ENCODE results near the gene C1QL2. TPM values are rescaled to one million over a fixed set of nuclear protein-coding genes. Genes with fewer than 3 reads are reported as not detected.
A peak's percentile ranks its signal among the peaks of the same experiment; 100 is the strongest.

Gene C1QL2
- total RNA-seq, 1 donor from 2014 or later = not detected

DNA sequence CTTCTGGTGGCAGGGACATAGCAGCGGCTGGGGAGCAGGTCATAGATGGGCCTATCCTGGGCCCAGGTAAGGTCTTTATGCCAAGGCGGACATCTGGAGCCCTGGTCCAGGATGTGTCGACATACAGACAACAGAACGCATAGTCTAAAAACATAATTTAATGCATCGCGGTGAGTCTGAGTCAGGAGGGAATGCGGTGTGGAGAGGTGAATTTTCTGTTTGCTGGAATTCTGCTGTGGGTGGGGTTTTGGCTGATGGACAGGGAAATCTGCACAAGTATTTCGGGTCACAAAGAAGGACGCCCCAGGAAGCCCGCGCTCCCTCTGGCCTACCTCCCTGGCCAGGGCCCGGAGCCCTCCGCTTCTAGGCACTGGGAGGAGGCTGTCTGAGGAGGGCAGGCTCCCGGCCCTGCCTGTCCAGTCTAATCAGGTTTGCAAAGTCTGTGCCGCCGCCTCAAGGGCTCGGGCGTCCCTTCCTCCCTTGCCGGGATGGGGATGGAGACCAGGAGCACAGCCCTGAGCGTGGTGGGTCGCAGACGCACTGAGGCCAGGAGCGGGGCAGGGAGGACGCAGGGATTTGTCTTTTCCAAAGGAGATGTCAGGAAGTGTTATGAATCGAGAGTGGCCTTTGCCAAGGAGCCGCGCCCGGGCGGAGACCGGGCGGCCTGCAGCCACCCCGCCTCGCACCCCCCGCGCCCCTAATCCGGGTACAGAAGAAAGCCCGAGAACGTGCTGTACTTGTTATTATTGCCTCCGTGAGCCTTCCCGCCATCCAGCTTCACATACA is 2.3 kb downstream of the C1QL2 start:
- Mint-ChIP-seq H3K27me3 (ENCODE audit: unreplicated experiment) (peaks cover 17% of the 10 kb centered on the region), H3K36me3 (ENCODE audit: low read depth, unreplicated experiment) (peaks cover 2% of the 10 kb centered on the region), H3K27ac (ENCODE audit: unreplicated experiment) (no peak overlapping the region), H3K4me1 (ENCODE audit: unreplicated experiment) (peaks cover 18% of the 10 kb centered on the region), H3K4me3 (ENCODE audit: unreplicated experiment) (peak overlapping the region; percentile 86), H3K9me3 (ENCODE audit: unreplicated experiment) (no peaks in the 10 kb centered on the region)
- TF ChIP-seq, protein P1, sequence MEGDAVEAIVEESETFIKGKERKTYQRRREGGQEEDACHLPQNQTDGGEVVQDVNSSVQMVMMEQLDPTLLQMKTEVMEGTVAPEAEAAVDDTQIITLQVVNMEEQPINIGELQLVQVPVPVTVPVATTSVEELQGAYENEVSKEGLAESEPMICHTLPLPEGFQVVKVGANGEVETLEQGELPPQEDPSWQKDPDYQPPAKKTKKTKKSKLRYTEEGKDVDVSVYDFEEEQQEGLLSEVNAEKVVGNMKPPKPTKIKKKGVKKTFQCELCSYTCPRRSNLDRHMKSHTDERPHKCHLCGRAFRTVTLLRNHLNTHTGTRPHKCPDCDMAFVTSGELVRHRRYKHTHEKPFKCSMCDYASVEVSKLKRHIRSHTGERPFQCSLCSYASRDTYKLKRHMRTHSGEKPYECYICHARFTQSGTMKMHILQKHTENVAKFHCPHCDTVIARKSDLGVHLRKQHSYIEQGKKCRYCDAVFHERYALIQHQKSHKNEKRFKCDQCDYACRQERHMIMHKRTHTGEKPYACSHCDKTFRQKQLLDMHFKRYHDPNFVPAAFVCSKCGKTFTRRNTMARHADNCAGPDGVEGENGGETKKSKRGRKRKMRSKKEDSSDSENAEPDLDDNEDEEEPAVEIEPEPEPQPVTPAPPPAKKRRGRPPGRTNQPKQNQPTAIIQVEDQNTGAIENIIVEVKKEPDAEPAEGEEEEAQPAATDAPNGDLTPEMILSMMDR (IDR thresholded peaks at IDR 0.05; ENCODE audit: unreplicated experiment) = no peak
- DNase-seq (ENCODE audit: low spot score) = peak; percentile 33

DNA sequence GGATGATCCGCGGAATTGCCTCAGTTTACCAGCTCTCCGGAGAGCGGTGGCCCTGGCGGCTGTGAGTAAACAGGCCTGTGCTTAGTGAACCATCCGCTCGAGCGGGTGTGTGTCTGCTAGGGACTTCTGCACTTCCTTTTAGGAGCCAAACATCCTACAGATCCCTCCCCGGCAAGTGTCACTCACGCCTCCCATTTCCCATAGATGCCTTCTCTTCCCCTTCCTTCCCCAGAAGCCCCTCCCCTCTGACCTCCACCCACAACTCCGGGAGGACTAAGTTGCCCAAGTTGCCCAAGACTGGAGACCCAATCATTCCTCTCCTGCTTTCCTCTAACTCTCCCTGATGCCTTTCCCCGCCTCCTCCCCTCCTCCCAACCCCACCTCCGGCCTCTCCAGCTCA is 2.9 kb downstream of the C1QL2 start:
- Mint-ChIP-seq H3K4me1 (ENCODE audit: unreplicated experiment) (peaks cover 20% of the 10 kb centered on the region), H3K4me3 (ENCODE audit: unreplicated experiment) (peak overlapping the region; percentile 86), H3K9me3 (ENCODE audit: unreplicated experiment) (no peaks in the 10 kb centered on the region), H3K27ac (ENCODE audit: unreplicated experiment) (peak overlapping the region; percentile 11), H3K36me3 (ENCODE audit: low read depth, unreplicated experiment) (peaks cover 2% of the 10 kb centered on the region), H3K27me3 (ENCODE audit: unreplicated experiment) (peaks cover 15% of the 10 kb centered on the region)
- DNase-seq (ENCODE audit: low spot score) = peak; percentile 25
- TF ChIP-seq, protein P1 (IDR thresholded peaks at IDR 0.05; ENCODE audit: unreplicated experiment) = no peak

DNA sequence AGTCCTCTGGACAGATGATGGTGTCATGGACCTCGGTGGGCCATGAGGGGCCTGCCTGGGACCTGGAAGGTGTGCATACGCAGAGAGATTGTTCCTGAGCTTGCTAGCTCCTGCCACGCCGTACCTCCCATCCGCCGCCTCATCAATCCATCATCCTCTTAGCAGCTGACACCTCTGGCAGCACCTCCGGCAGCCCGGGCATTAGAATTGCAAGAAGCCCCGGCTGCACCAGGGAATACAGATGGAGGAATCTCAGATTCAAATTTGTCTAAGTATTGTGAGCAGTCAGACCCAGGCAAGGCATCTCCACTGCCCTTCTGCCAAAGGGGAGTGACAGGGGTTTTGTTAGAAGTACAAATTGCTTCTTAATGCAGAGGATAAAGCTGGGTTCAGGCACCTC is 4.5 kb downstream of the C1QL2 start:
- TF ChIP-seq, protein P1 (IDR thresholded peaks at IDR 0.05; ENCODE audit: unreplicated experiment) = no peak
- no peak overlapping the region for H3K4me3 Mint-ChIP-seq (ENCODE audit: unreplicated experiment)
- no peaks in the 10 kb centered on the region for H3K9me3 Mint-ChIP-seq (ENCODE audit: unreplicated experiment)
- peaks cover 9% of the 10 kb centered on the region for H3K27me3 Mint-ChIP-seq (ENCODE audit: unreplicated experiment)
- peaks cover 30% of the 10 kb centered on the region for H3K4me1 Mint-ChIP-seq (ENCODE audit: unreplicated experiment)
- H3K36me3 Mint-ChIP-seq (ENCODE audit: low read depth, unreplicated experiment) = peaks cover 2% of the 10 kb centered on the region
- DNase-seq (ENCODE audit: low spot score) = no peak
- H3K27ac Mint-ChIP-seq (ENCODE audit: unreplicated experiment) = no peak overlapping the region

DNA sequence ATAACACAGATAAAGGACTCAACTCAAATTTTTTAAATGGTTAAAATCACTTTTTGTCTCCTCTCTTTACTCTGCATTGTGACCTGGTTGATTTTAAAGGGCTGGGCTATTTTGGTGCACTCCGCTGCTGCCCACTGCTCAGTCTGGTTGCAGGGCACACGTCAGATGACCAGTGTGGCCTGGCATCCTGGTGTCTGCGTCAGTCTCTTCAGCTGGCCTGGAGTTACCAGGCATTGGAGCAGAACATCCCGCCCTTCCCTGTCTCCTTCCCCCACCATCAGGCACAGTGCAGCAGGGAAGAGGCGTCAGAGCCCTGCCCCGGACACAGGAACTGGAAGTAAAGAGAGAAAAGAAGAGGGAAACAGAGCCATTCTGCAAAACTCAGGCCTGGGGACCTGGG is 8.9 kb downstream of the C1QL2 start:
- Mint-ChIP-seq H3K9me3 (ENCODE audit: unreplicated experiment) (no peaks in the 10 kb centered on the region), H3K4me3 (ENCODE audit: unreplicated experiment) (no peak overlapping the region), H3K27ac (ENCODE audit: unreplicated experiment) (peak overlapping the region; percentile 53), H3K4me1 (ENCODE audit: unreplicated experiment) (peaks cover 13% of the 10 kb centered on the region), H3K36me3 (ENCODE audit: low read depth, unreplicated experiment) (no peaks in the 10 kb centered on the region), H3K27me3 (ENCODE audit: unreplicated experiment) (peaks cover 8% of the 10 kb centered on the region)
- peak; percentile 15 for DNase-seq (ENCODE audit: low spot score)
- TF ChIP-seq, protein P1 (IDR thresholded peaks at IDR 0.05; ENCODE audit: unreplicated experiment) = no peak
